ENCODE measurements around the gene EDEM3. TPM values are rescaled to one million over a fixed set of nuclear protein-coding genes. Genes with fewer than 3 reads are reported as not detected.

The EDEM3 gene
- total RNA-seq, 1 donor from 2014 or later: 16.2 TPM

DNA sequence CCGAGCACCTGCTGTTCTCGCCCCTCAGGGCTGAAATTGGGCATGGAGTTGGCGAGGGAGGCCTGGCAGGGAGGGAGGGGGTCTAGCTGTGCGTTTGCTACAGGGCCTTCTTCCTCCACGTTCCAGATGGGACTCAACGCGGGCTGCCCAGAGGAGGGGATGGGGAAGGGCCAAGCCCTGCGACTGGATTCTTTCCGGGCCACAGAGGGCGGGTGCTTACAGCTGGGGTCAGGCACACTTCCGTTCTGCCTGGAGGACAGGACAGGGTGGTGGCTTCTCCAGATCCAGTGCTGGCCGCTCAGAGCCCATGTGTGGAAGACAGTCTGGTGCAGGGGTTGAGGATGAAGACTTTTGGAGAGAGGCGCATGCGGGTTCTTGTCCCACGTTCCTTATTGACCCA lies 90.0 kb downstream of the EDEM3 start:
- Mint-ChIP-seq H3K4me1 (peaks cover 2% of the 10 kb centered on the region), H3K27me3 (peaks cover 16% of the 10 kb centered on the region), H3K27ac (no peak overlapping the region), H3K4me3 (no peak overlapping the region), H3K36me3 (ENCODE audit: low read depth) (no peaks in the 10 kb centered on the region), H3K9me3 (no peaks in the 10 kb centered on the region)
- TF ChIP-seq, protein P1, sequence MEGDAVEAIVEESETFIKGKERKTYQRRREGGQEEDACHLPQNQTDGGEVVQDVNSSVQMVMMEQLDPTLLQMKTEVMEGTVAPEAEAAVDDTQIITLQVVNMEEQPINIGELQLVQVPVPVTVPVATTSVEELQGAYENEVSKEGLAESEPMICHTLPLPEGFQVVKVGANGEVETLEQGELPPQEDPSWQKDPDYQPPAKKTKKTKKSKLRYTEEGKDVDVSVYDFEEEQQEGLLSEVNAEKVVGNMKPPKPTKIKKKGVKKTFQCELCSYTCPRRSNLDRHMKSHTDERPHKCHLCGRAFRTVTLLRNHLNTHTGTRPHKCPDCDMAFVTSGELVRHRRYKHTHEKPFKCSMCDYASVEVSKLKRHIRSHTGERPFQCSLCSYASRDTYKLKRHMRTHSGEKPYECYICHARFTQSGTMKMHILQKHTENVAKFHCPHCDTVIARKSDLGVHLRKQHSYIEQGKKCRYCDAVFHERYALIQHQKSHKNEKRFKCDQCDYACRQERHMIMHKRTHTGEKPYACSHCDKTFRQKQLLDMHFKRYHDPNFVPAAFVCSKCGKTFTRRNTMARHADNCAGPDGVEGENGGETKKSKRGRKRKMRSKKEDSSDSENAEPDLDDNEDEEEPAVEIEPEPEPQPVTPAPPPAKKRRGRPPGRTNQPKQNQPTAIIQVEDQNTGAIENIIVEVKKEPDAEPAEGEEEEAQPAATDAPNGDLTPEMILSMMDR (IDR thresholded peaks at IDR 0.05): no peak
- DNase-seq (no peak), ATAC-seq (ENCODE audit: low read depth) (no peak)
- CTCF ChIA-PET: no interaction called here
- intact Hi-C loops (cut with micrococcal nuclease): no loop called here
- POLR2A ChIA-PET: no interaction called here

DNA sequence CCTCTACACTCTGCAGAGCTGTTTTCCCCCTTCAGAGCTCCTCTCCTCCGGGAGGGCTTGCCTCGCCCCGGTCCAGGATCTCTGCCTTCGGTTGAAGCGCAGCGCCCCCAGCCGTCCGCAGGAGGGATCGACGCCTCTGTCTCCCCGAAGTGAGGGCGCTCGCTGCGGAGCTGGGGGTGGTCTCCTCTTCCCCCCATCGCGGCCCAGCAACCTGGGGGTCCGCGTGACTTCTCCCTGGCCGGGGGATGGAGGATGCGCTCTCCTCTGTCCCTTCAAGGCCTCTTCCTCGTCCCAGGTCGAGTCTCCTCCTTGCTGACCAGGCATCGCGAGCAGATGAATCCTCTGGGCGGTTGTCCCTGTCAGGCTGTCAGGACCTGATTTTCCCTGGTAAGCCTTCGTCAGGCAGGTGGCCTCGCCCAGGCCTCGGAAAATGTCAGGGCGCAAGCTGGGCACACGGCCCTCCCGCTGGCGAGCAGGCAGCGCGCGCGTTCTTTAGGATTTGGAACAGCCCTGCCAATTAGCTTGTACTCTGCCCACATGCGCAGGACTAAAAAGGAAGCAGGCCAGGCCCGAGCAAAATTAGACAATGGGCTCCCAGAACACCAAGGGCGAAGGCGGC lies 90.5 kb downstream of the EDEM3 start:
- H3K36me3 Mint-ChIP-seq (ENCODE audit: low read depth): no peaks in the 10 kb centered on the region
- no peaks in the 10 kb centered on the region for H3K9me3 Mint-ChIP-seq
- POLR2A ChIA-PET: no interaction called here
- H3K27ac Mint-ChIP-seq: no peak overlapping the region
- intact Hi-C loops (cut with micrococcal nuclease): no loop called here
- peaks cover 16% of the 10 kb centered on the region for H3K27me3 Mint-ChIP-seq
- CTCF ChIA-PET: no interaction called here
- ATAC-seq (ENCODE audit: low read depth): no peak
- no peak for DNase-seq
- TF ChIP-seq, protein P1 (IDR thresholded peaks at IDR 0.05): no peak
- no peak overlapping the region for H3K4me3 Mint-ChIP-seq
- H3K4me1 Mint-ChIP-seq: peaks cover 2% of the 10 kb centered on the region

DNA sequence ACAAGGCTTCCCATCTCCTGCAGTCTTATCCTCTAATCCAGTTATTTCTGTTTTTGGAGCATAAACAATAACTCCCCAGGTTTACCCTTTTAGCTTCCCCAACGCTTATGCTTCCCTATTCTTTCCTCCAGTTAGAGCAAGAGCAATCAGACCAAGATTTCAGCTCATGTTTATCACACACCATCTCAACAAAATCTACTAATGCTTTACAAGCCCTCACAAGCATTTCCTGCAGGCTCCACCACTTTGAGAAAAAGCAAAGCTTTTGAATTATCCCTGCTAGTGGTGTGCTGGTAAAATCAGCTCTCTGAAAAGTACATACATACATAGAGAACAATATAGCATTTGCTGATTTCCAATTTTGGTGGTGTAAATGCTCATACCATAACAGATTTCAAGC lies 92.9 kb downstream of the EDEM3 start:
- ChIA-PET CTCF (no interaction called here), POLR2A (no interaction called here)
- no peak for DNase-seq
- no peak overlapping the region for H3K27ac Mint-ChIP-seq
- intact Hi-C loops (cut with micrococcal nuclease): no loop called here
- H3K4me1 Mint-ChIP-seq: peaks cover 2% of the 10 kb centered on the region
- H3K36me3 Mint-ChIP-seq (ENCODE audit: low read depth): no peaks in the 10 kb centered on the region
- H3K9me3 Mint-ChIP-seq: no peaks in the 10 kb centered on the region
- ATAC-seq (ENCODE audit: low read depth): no peak
- TF ChIP-seq, protein P1 (IDR thresholded peaks at IDR 0.05): no peak
- peaks cover 14% of the 10 kb centered on the region for H3K27me3 Mint-ChIP-seq
- no peak overlapping the region for H3K4me3 Mint-ChIP-seq

DNA sequence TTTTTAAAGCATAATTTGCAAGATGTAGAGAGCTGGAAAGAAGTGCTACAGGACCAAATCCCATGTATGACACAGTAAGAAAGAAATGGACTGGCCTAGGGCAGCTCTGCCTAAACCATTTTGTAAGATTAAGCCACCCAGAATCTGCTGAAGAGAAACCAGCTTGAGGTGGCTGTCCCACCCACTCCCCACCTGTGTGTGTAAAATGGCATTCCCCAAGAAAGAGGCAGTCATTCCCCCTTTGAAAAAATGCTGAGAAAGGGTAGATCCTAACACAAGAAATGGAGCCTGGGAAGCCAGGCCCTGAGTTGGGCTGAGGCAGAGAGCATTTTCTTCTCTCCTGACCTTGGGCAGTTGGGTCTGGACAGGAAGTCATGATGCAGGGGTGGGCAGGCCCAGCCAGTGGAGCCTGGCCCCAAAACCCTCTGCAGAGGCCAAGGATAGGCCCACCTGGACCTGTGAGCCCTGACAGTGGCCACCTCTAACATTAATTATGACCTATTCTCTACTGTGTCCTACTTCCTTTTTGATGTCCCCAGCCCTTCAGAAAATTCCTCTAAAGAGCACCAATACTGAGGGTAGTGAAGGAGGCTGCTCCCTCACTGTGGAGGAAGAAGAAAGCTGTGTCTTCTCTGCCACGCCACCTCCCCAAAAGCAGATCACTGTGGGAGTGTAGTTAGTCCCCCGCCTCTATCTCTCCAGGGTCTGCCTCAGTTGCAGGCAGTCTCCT lies 94.0 kb downstream of the EDEM3 start:
- TF ChIP-seq, protein P1 (IDR thresholded peaks at IDR 0.05): no peak
- no peak overlapping the region for H3K4me3 Mint-ChIP-seq
- peaks cover 13% of the 10 kb centered on the region for H3K27me3 Mint-ChIP-seq
- H3K9me3 Mint-ChIP-seq: no peaks in the 10 kb centered on the region
- POLR2A ChIA-PET: no interaction called here
- no peak for ATAC-seq (ENCODE audit: low read depth)
- intact Hi-C loops (cut with micrococcal nuclease): no loop called here
- no peak for DNase-seq
- H3K27ac Mint-ChIP-seq: no peak overlapping the region
- peaks cover 2% of the 10 kb centered on the region for H3K4me1 Mint-ChIP-seq
- H3K36me3 Mint-ChIP-seq (ENCODE audit: low read depth): no peaks in the 10 kb centered on the region
- CTCF ChIA-PET: no interaction called here

DNA sequence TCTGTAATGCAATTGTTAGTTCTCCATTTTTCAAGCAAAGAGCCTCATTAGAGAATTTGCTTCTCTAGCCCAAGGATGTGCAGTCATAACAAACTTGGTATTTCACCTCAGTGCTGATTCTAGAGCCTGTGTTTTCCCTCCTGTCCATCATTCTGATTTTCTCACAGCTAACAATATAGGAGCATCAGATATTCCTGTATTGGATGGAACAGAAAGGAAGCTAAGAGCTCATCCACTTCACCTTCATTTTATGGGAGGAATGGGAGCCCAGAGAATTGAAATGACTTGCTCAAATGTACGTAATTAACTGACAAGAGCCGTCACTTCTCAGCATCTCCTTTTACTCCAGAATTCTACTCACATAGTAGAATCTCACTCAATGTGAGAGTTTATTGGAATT lies 96.6 kb downstream of the EDEM3 start:
- Mint-ChIP-seq H3K4me3 (no peak overlapping the region), H3K27ac (no peak overlapping the region), H3K36me3 (ENCODE audit: low read depth) (no peaks in the 10 kb centered on the region), H3K4me1 (no peaks in the 10 kb centered on the region), H3K27me3 (peaks cover 2% of the 10 kb centered on the region), H3K9me3 (no peaks in the 10 kb centered on the region)
- CTCF ChIA-PET: no interaction called here
- POLR2A ChIA-PET: no interaction called here
- no peak for ATAC-seq (ENCODE audit: low read depth)
- no peak for DNase-seq
- intact Hi-C loops (cut with micrococcal nuclease): no loop called here
- TF ChIP-seq, protein P1 (IDR thresholded peaks at IDR 0.05): no peak

All from activated B cell treated with CpG ODN at 0.5 μM for 24 hours (primary cell).